Peyer's patch (tissue), 4 donors: ENCODE data around the gene SNRPD2.

ENCODE experiments used
- CTCF ChIP-seq, 6 experiments: fragments of 450-650 bp in 4 of 6; fragments of 200-600 bp in 2 of 6; sonication (generic) in 1 of 6; IDR thresholded peaks; one replicate each; pipeline ENCODE4 v1.5.1; 2017 to 2019; ENCODE audit warnings: antibody characterized with exemption in 6 of 6, mild to moderate bottlenecking in 3 of 6, moderate library complexity in 1 of 6
- POLR2A ChIP-seq, 2 donors: fragments of 450-650 bp; IDR thresholded peaks; one replicate each; pipeline ENCODE4 v1.5.1; 2017; ENCODE audit warnings: antibody characterized with exemption in 2 of 2, mild to moderate bottlenecking in 2 of 2, moderate library complexity in 2 of 2

DNA sequence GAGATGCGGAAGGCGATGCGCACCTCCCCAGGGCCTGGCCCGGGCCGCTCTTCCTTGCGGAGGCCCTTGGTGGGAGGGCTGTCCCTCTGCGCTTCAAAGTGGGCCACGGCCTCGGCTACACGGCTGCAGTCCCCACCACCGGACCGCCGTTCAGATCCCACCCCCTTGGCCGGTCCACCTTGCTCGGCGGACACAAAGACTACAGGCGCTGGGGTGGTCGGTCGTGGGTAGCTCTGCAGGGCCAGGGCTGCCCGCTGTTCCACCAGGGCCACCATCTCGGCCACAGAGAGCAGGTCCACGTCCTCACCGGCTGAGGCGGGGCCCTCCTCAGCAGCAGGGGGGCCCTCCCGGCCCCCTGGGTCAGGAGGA, 20.9 kb upstream of the SNRPD2 start:
- TF ChIP-seq CTCF (IDR thresholded peaks at IDR 0.05) (no peak), POLR2A (IDR thresholded peaks at IDR 0.05) (no peak)
